ENCODE measurements around the gene FZD4. TPM values are rescaled to one million over a fixed set of nuclear protein-coding genes. Genes with fewer than 3 reads are reported as not detected.
"Not testable (repeated sequence)": the region's sequence is repeated elsewhere in the genome, so short reads cannot be mapped to it uniquely, and the experiment has no call there.

Gene FZD4
- total RNA-seq, 1 donor from 2014 or later = 26.5 TPM

GRCh38 chr11:86969258-86969657 is 14.1 kb upstream of the FZD4 start:
- Histone ChIP-seq H3K4me3 (no peak overlapping the region), H3K27me3 (ENCODE audit: low read depth) (no peaks in the 10 kb centered on the region), H3K4me1 (no peaks in the 10 kb centered on the region), H3K36me3 (no peaks in the 10 kb centered on the region), H3K27ac (replicated peaks) (no peak overlapping the region), H3K9me3 (replicated peaks) (peaks cover 29% of the 10 kb centered on the region)
- no peak for DNase-seq
- no peak for TF ChIP-seq CTCF (IDR thresholded peaks at IDR 0.05; ENCODE audit: borderline replicate concordance)
- intact Hi-C loops (cut with micrococcal nuclease) = no loop called here

DNA sequence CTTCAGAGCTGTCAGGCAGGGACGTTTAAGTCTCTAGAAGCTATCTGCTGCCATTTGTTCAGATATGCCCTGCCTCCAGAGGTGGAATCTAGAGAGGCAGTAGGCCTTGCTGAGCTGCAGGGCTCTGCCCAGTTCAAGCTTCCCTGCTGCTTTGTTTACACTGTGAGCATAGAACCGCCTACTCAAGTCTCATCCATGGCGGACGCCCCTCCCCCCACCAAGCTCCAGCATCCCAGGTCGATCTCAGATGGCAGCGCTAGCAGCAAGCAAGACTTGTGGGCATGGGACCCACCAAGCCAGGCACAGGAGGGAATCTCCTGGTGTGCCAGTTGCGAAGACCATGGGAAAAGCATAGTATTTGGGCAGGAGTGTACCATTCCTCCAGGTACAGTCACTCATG is 12.4 kb upstream of the FZD4 start:
- DNase-seq; H3K36me3 ChIP-seq; H3K27me3 ChIP-seq (ENCODE audit: low read depth); intact Hi-C loops (cut with micrococcal nuclease); H3K4me1 ChIP-seq; H3K4me3 ChIP-seq; H3K27ac ChIP-seq (replicated peaks): not testable (repeated sequence)
- H3K9me3 ChIP-seq (replicated peaks) = peaks cover 19% of the 10 kb centered on the region

DNA sequence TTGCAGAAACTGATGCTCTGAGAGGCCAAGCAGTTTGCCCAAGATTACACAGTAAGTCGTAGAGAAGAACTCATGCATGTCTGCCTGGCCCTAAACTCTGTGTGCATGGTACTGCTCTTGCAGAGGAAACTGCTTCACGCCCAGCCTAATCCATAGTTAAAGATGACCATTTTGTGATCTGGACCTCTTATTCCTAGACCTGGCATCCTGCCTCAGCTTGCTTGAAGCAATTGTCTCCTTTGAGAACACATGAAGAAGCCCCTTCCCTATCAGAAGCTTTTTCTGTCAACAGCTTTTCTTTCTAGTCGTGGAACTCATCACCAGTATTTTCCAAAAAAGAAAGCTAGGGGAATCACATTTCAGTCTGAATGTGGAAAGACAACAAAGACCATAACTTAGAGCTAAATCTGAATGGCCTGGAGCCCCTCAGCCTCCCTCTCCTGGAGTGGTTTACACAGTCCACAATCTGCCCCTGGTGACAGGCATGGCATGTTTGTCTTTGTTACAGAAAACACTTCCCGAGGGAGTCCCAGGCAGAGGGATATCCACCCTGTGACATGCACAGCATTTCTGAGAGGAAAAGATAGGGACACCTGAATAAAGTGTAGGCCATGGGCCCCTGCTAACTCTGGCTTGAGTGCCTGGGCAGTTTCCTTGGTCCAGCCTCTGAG is 2.9 kb upstream of the FZD4 start:
- peak overlapping the region; percentile 97 for H3K27ac ChIP-seq (replicated peaks)
- DNase-seq = no peak
- H3K36me3 ChIP-seq = no peaks in the 10 kb centered on the region

DNA sequence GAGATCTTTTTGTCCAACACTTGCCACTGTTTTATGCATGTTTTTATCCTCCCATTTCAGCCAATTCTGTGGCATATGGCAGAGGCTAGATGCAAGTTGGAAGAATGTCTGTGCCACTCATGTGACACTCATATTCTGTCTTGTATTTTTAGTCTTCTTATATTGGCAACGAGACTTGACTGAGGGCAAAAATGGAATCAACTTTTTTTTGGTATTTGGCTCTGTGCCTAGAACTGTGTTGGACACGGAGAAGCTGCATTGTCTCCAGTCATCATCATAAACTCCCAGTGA is 1.7 kb upstream of the FZD4 start:
- H3K27ac ChIP-seq (replicated peaks) = peak overlapping the region; percentile 97
- H3K36me3 ChIP-seq = peaks cover 5% of the 10 kb centered on the region
- H3K27me3 ChIP-seq (ENCODE audit: low read depth) = no peaks in the 10 kb centered on the region
- intact Hi-C loops (cut with micrococcal nuclease) = no loop called here
- no peak for DNase-seq
- peaks cover 66% of the 10 kb centered on the region for H3K4me1 ChIP-seq
- no peaks in the 10 kb centered on the region for H3K9me3 ChIP-seq (replicated peaks)
- H3K4me3 ChIP-seq = peak overlapping the region; percentile 100
- no peak for TF ChIP-seq CTCF (IDR thresholded peaks at IDR 0.05; ENCODE audit: borderline replicate concordance)

More for the DNA sequence above, 2.9 kb upstream of the FZD4 start:
- Histone ChIP-seq H3K4me1 (peaks cover 54% of the 10 kb centered on the region), H3K9me3 (replicated peaks) (peaks cover 2% of the 10 kb centered on the region), H3K4me3 (no peak overlapping the region), H3K27me3 (ENCODE audit: low read depth) (no peaks in the 10 kb centered on the region)
- intact Hi-C loops (cut with micrococcal nuclease) = no loop called here
- TF ChIP-seq CTCF (IDR thresholded peaks at IDR 0.05; ENCODE audit: borderline replicate concordance) = no peak

DNA sequence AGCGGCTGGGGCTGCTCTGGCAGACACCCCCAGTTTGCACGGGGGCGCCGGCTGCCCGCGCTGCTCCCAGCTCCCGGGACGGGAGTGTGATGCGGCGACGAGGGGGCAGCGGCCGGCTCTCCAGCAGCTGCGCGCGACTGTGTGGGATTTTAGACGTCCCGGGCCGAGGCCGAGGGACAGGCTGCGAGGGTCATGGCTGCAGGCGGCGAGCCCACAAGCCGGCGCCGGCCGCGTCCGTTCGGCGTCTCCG is 159 bp downstream of the FZD4 start:
- intact Hi-C loops (cut with micrococcal nuclease) = no loop called here
- peaks cover 84% of the 10 kb centered on the region for H3K4me1 ChIP-seq
- H3K27ac ChIP-seq (replicated peaks) = peak overlapping the region; percentile 97
- H3K36me3 ChIP-seq = peaks cover 23% of the 10 kb centered on the region
- no peaks in the 10 kb centered on the region for H3K27me3 ChIP-seq (ENCODE audit: low read depth)
- no peaks in the 10 kb centered on the region for H3K9me3 ChIP-seq (replicated peaks)
- DNase-seq = no peak
- H3K4me3 ChIP-seq = peak overlapping the region; percentile 100
- no peak for TF ChIP-seq CTCF (IDR thresholded peaks at IDR 0.05; ENCODE audit: borderline replicate concordance)

DNA sequence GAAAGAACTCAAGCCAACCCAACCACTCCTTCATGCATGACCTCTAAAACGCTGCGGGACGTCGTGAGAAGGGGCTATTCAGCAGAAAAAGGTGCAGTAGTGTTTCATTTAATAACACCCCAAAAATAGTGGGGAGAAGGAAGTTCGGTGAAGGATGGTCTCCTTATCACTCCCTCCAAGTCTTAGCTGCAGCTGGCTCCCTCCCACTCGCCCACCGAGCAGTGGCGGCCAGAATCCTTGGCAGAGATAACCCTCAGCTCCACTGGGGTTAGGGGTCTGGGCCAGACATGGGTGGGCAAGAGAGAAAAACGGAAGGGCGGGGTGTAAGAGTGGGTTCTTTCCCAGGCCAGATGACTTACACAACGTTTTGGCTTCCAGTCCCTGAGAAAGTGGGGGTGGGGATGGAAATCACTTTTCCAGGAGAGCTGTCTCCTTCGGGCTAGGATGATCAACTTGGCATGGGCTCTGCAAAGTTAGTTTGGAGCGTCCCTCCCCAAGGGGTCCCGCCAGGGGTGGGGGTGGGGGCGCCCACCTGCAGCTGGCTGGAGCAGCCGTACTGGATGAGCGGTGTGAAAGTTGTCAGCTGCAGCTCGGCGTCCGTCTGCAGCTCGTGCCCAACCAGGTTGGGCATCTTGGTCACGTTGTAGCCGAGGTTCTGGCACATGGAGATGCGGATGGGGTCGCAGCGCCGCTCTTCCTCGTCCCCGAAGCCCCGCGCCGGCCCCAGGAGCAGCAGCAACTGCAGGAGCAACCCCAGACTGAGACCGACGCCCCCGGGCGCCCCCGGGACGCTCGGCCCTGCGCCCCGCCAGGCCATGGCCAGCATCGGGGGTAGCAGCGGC is 705 bp downstream of the FZD4 start:
- Histone ChIP-seq H3K4me3 (peak overlapping the region; percentile 100), H3K9me3 (replicated peaks) (no peaks in the 10 kb centered on the region), H3K36me3 (peaks cover 27% of the 10 kb centered on the region), H3K4me1 (peaks cover 90% of the 10 kb centered on the region), H3K27me3 (ENCODE audit: low read depth) (no peaks in the 10 kb centered on the region), H3K27ac (replicated peaks) (peak overlapping the region; percentile 97)
- no peak for DNase-seq
- intact Hi-C loops (cut with micrococcal nuclease) = no loop called here
- no peak for TF ChIP-seq CTCF (IDR thresholded peaks at IDR 0.05; ENCODE audit: borderline replicate concordance)

All from left ventricle myocardium inferior (tissue), 1 donor.